Activated CD8-positive, alpha-beta T cell treated with anti-CD3 and anti-CD28 coated beads, Interleukin-2, amount 10 ng/mL, durations not matched to agents 7 days and 5 days (primary cell): ENCODE data around the gene TULP1. TPM values are rescaled to one million over a fixed set of nuclear protein-coding genes. Genes with fewer than 3 reads are reported as not detected.
A peak's percentile ranks its signal among the peaks of the same experiment; 100 is the strongest.

Source experiments
- ATAC-seq: fragments of 150-1000 bp; cut with Tn5 transposase; one replicate; pipeline ENCODE4 v1.10.0; 2021; ENCODE audit warnings: moderate library complexity
- CTCF ChIA-PET: fragments of 350-600 bp; sonication (Branson Sonifier 250); formaldehyde crosslinking; loops from one replicate; lab custom pipeline; 2021; ENCODE audit warnings: antibody characterized with exemption; lab: Charles Lee
- POLR2A ChIA-PET: fragments of 350-600 bp; sonication (Branson Sonifier 250); formaldehyde crosslinking; loops from one replicate; lab custom pipeline; 2021; ENCODE audit warnings: antibody characterized with exemption; lab: Charles Lee
- DNase-seq: peaks from one replicate; pipeline ENCODE4 v3.0.0-alpha.2; 2020
- H3K27ac Mint-ChIP-seq: one replicate; pipeline ENCODE4 v1.8.0; 2021; ENCODE audit warnings: mild to moderate bottlenecking, mixed read lengths
- H3K27me3 Mint-ChIP-seq: one replicate; pipeline ENCODE4 v1.8.0; 2021; ENCODE audit warnings: low read depth, mixed read lengths
- H3K36me3 Mint-ChIP-seq: one replicate; pipeline ENCODE4 v1.8.0; 2021; ENCODE audit warnings: low read depth, mixed read lengths
- H3K4me1 Mint-ChIP-seq: one replicate; pipeline ENCODE4 v1.8.0; 2021; ENCODE audit warnings: low read depth, mixed read lengths
- H3K4me3 Mint-ChIP-seq: one replicate; pipeline ENCODE4 v1.8.0; 2021; ENCODE audit warnings: mild to moderate bottlenecking, mixed read lengths
- H3K9me3 Mint-ChIP-seq: one replicate; pipeline ENCODE4 v1.8.0; 2022; ENCODE audit warnings: mixed read lengths; ENCODE audit not compliant: insufficient read depth
- total RNA-seq, 2 experiments: library from RNA; stranded (reverse); gene quantifications; one replicate each; pipeline ENCODE4 v1.2.3, GENCODE V29; 2021

Gene TULP1
- total RNA-seq, 2 experiments from 2014 or later: not detected

DNA sequence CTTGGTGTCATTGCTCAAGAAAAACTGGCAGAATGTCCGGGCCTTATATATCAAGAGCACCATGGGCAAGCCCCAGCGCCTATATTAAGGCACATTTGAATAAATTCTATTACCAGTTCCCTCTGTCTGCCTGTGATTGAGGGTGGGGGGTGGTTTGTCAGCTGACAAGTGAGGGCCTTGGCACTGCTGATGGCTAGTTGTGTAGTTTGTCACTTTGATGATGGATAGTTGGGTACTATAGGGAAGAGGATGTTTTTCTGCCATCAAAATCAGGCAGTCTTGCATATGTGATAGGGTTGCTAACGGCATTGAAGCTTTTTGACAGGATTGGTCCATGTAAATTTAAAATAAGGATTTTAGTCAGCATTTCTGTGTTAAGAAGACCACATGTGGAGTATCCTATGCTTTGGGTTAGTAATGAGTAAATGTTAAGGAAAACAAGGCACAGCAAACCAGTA, 42.0 kb downstream of the TULP1 start:
- ChIA-PET POLR2A (interaction anchor here (0.6 to 1.3 kb wide), 3 partner anchors 11 to 266 kb away, joined by 3 read pairs; partner anchors contain the start of gene FANCE), CTCF (interaction anchor here (0.9 to 2.2 kb wide), 4 partner anchors 20 to 266 kb away, joined by 3 to 10 read pairs (median 6); partner anchors contain the start of gene ARMC12)
- DNase-seq: no peak
- H3K9me3 Mint-ChIP-seq: no peaks in the 10 kb centered on the region
- peak overlapping the region; percentile 83 for H3K4me3 Mint-ChIP-seq
- no peaks in the 10 kb centered on the region for H3K27me3 Mint-ChIP-seq
- H3K4me1 Mint-ChIP-seq: peaks cover 41% of the 10 kb centered on the region
- H3K27ac Mint-ChIP-seq: peak overlapping the region; percentile 70
- H3K36me3 Mint-ChIP-seq: peaks cover 75% of the 10 kb centered on the region
- no peak for ATAC-seq

DNA sequence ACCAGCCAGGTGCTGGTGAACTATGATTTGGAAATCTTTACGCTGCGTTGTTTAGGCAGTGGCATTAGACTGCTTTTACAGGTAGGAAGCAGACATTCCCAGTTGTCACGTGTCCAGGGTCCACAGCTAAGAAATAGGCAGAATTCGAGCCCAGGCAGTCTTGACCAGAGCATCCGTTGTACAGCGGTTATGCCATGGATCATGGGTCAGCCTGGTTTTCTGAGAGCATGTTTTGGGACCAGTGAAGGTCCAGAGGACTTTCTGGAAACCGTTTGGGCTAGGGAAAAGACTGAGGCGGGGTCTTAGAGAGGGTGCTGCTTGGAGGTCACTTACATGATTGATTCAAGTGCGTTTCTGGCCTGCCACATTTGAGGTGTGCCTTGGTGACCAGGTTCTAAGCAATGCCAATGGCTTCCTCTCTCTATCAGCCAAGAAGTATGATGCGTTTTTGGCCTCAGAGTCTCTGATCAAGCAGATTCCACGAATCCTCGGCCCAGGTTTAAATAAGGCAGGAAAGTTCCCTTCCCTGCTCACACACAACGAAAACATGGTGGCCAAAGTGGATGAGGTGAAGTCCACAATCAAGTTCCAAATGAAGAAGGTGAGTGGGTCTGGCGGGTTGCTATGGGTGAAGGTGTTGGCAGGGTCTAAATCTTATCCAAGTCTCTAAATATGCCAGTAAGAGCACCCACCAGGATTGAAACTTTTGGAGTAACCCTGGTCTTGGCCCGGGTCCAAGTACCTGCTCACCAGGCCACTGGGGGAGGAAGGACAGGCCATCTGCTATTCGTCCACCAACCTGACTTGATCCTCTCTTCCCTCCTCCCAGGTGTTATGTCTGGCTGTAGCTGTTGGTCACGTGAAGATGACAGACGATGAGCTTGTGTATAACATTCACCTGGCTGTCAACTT, 42.7 kb downstream of the TULP1 start:
- H3K9me3 Mint-ChIP-seq: no peaks in the 10 kb centered on the region
- H3K4me3 Mint-ChIP-seq: peak overlapping the region; percentile 83
- ChIA-PET CTCF (interaction anchor here (1.2 to 4.3 kb wide), 4 partner anchors 20 to 172 kb away, joined by 4 to 45 read pairs (median 14); partner anchors contain the start of gene DEF6), POLR2A (interaction anchor here (0.8 to 3.0 kb wide), 4 partner anchors 125 to 266 kb away, joined by 3 to 18 read pairs (median 4); partner anchors contain the start of gene DEF6)
- DNase-seq: no peak
- no peaks in the 10 kb centered on the region for H3K27me3 Mint-ChIP-seq
- ATAC-seq: no peak
- peaks cover 80% of the 10 kb centered on the region for H3K36me3 Mint-ChIP-seq
- H3K4me1 Mint-ChIP-seq: peaks cover 41% of the 10 kb centered on the region
- peak overlapping the region; percentile 99 for H3K27ac Mint-ChIP-seq

DNA sequence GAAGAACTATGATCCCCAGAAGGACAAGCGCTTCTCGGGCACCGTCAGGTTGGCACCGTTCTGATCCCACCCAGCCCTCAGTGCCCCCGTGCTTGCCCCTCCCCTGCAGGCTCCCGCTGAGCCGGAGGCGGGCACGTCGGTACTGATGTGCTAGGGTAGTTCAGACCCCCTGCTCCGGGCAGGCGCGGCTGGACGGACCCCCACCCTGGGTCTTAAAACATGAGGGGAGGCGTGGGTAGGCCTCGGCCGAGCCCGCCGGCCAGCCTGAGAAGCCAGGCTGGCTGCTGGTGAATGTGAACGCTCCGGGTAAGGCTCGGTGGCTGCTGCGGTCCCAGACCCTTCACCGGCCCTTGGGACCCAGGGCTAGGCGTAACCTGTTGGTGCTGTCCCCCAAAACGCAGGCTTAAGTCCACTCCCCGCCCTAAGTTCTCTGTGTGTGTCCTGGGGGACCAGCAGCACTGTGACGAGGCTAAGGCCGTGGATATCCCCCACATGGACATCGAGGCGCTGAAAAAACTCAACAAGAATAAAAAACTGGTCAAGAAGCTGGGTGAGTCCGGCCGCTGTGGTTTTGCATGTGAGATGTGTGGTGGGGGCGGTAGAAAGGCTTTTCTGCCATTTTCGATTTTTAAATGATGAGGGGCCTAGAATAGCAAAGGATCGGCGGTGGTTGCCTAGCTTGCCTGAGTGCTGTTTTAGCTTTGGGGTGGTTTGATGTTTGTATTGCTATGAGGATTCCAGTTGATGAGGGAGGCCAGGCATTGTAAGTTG, 43.5 kb downstream of the TULP1 start:
- POLR2A ChIA-PET: interaction anchor here (1.0 to 3.0 kb wide), 10 partner anchors 8 to 205 kb away, joined by 3 to 18 read pairs (median 5); partner anchors contain the start of genes DEF6 and TEAD3

DNA sequence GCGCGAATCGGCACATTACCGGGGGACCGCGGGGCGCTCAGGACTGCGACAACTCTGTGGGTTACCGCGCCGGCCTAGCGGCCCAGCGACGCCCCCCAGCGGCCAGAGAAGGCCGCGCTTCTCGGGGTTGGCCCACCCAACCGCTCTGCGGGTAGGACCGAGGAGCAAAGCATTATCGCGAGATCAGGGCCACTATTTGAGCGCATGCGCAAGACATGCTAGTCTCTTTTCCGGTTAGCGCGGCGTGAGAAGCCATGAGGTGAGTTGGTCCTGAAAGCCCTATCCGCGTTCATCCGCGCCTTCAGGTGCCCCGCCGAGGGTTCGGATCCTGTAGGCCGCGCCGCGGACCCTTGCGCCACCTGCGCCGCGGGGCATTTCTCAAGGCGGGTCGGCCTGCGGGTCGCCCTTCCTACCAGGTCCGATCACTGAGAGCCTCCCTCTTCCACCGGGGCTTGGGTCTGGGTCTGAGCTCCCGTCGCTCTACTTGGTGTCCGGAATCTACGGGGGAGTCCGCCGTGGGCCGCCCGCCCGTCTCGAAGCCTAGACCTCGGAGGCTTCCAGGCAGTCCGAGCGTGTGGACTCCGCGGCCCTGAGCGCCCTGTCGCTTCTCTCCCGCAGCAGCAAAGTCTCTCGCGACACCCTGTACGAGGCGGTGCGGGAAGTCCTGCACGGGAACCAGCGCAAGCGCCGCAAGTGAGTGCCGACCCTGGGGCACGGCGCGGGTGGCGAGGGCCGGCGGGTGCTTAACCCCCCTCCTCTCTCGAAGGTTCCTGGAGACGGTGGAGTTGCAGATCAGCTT, 44.3 kb downstream of the TULP1 start, which contains the start of gene RPL10A:
TSS of gene RPL10A (plus strand) at position 221 of the 799 bp plus-strand sequence. CDS start at position 255, 34 bp downstream.
- H3K4me3 Mint-ChIP-seq: peak within 1 kb of the TSS; percentile 83
- H3K9me3 Mint-ChIP-seq: no peaks in the 10 kb centered on the region
- peak within 1 kb of the TSS; percentile 99 for H3K27ac Mint-ChIP-seq
- peak; percentile 89 for ATAC-seq
- DNase-seq: peak; percentile 98
- ChIA-PET POLR2A (interaction anchor here (0.7 to 3.0 kb wide), 11 partner anchors 8 to 204 kb away, joined by 3 to 18 read pairs (median 5); partner anchors contain the start of genes DEF6, PPARD and TEAD3), CTCF (interaction anchor here (1.0 to 4.3 kb wide), 24 partner anchors 9 to 269 kb away, joined by 3 to 45 read pairs (median 6); partner anchors contain the start of genes ARMC12, DEF6, FANCE and PPARD)
- peaks cover 82% of the 10 kb centered on the region for H3K36me3 Mint-ChIP-seq
- H3K27me3 Mint-ChIP-seq: no peaks in the 10 kb centered on the region
- peaks cover 39% of the 10 kb centered on the region for H3K4me1 Mint-ChIP-seq

More for the DNA sequence above, 43.5 kb downstream of the TULP1 start:
- Mint-ChIP-seq H3K27me3 (no peaks in the 10 kb centered on the region), H3K36me3 (peaks cover 81% of the 10 kb centered on the region), H3K4me1 (peaks cover 41% of the 10 kb centered on the region), H3K9me3 (no peaks in the 10 kb centered on the region), H3K4me3 (peak overlapping the region; percentile 83), H3K27ac (peak overlapping the region; percentile 99)
- ATAC-seq (peak; percentile 8), DNase-seq (no peak)
- CTCF ChIA-PET: interaction anchor here (1.2 to 4.3 kb wide), 10 partner anchors 16 to 268 kb away, joined by 4 to 45 read pairs (median 13); partner anchors contain the start of genes ARMC12, DEF6, FANCE and PPARD

DNA sequence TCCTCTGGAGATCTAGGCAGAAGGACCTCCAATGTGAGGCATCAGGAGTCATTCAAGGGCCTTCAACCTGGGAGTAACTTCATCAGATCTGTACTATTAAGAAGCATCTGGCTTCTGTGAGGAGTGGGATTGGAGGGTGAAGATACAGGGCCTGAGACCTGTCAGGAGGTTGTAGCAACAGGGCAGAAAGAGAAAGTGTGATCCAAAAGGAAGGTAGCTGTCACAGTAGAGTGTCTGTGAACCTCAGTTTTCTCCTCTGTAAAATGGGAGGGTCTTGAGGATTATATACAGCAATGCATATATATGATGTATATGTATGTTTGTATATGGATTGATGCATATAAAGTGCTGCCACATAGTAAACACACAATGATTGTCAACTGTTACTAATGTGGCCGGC, 47.0 kb downstream of the TULP1 start:
- ChIA-PET CTCF (interaction anchor here (0.6 to 4.1 kb wide), 13 partner anchors 12 to 271 kb away, joined by 3 to 30 read pairs (median 4); partner anchors contain the start of genes ARMC12, FANCE and PPARD), POLR2A (no interaction called here)
- H3K9me3 Mint-ChIP-seq: no peaks in the 10 kb centered on the region
- ATAC-seq (no peak), DNase-seq (no peak)
- H3K4me3 Mint-ChIP-seq: no peak overlapping the region
- H3K27ac Mint-ChIP-seq: no peak overlapping the region
- peaks cover 66% of the 10 kb centered on the region for H3K36me3 Mint-ChIP-seq
- H3K4me1 Mint-ChIP-seq: peaks cover 19% of the 10 kb centered on the region
- H3K27me3 Mint-ChIP-seq: no peaks in the 10 kb centered on the region

DNA sequence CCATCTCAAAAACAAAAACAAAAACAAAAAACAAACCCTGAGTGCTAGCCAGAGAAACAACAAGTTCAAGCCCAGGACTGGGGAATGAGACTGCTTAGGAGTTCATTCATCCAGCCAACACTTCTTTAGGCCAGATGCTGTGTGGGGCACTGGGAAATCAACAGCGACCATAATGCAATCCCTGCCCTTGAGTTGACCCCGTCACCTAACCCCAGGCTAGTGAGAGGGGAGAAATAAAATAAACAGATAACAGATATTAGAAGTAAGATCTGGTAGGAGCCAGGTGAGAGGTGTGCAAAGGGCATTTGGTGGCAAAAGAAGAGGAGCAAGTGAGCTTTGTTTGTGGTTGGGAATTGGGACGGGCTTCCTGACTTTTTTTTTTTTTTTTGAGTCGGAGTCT, 49.4 kb downstream of the TULP1 start:
- H3K36me3 Mint-ChIP-seq: peaks cover 55% of the 10 kb centered on the region
- DNase-seq (no peak), ATAC-seq (no peak)
- H3K4me3 Mint-ChIP-seq: no peak overlapping the region
- no peaks in the 10 kb centered on the region for H3K27me3 Mint-ChIP-seq
- ChIA-PET CTCF (no interaction called here), POLR2A (interaction anchor here (1.0 kb wide), 1 partner anchor 8 kb away, joined by 3 read pairs; no protein-coding TSS in a partner anchor)
- H3K4me1 Mint-ChIP-seq: peaks cover 8% of the 10 kb centered on the region
- H3K9me3 Mint-ChIP-seq: no peaks in the 10 kb centered on the region
- no peak overlapping the region for H3K27ac Mint-ChIP-seq

DNA sequence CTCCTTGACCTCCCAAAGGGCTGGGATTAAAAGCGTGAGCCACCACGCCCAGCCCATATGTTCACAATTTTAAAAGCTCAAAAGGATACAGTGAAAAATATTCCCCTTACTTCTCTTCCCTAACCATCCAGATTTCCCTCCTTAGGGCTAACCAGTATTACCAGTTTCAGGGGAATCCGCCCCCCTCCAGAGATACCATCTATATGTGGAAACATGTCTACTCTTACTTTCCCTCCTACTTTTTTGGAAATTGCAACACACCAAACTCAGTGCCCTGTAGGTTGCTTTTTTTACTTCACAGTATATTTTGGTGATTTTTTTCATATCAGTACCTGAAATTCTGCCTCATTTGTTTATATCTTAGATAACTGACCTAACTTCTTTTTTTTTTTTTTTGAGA, 51.4 kb downstream of the TULP1 start:
- Mint-ChIP-seq H3K4me1 (peaks cover 3% of the 10 kb centered on the region), H3K27me3 (no peaks in the 10 kb centered on the region), H3K9me3 (no peaks in the 10 kb centered on the region), H3K36me3 (peaks cover 45% of the 10 kb centered on the region), H3K4me3 (no peak overlapping the region), H3K27ac (no peak overlapping the region)
- POLR2A ChIA-PET: no interaction called here
- no peak for DNase-seq
- no peak for ATAC-seq
- CTCF ChIA-PET: no interaction called here

DNA sequence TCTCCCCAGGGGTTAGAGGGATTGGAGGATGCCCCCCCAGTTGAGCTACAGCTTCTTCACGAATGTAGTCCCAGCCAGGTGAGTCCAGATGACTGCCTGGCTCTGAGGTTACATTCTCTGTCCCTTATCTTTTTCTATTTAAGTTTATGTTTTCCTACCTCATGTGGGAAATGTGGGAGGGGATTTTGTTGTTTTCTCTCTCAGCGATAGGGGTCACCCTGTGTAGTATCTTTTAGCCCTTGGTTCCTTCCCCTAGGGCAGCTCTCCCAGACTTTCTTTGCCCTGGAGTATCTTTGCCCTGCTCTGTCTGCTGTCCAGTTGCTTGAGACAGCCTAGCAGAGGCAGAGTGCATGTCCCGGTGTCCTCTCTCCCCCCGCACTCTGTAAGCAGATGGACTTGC, 54.8 kb downstream of the TULP1 start:
- Mint-ChIP-seq H3K4me1 (peaks cover 24% of the 10 kb centered on the region), H3K36me3 (peaks cover 45% of the 10 kb centered on the region), H3K9me3 (no peaks in the 10 kb centered on the region), H3K4me3 (no peak overlapping the region), H3K27me3 (no peaks in the 10 kb centered on the region), H3K27ac (no peak overlapping the region)
- DNase-seq (no peak), ATAC-seq (no peak)
- ChIA-PET POLR2A (interaction anchor here (0.6 kb wide), 1 partner anchor 132 kb away, joined by 3 read pairs; no protein-coding TSS in a partner anchor), CTCF (interaction anchor here (0.7 to 1.4 kb wide), 4 partner anchors 10 to 164 kb away, joined by 4 to 6 read pairs (median 4); partner anchors contain the start of genes PPARD and RPL10A)

DNA sequence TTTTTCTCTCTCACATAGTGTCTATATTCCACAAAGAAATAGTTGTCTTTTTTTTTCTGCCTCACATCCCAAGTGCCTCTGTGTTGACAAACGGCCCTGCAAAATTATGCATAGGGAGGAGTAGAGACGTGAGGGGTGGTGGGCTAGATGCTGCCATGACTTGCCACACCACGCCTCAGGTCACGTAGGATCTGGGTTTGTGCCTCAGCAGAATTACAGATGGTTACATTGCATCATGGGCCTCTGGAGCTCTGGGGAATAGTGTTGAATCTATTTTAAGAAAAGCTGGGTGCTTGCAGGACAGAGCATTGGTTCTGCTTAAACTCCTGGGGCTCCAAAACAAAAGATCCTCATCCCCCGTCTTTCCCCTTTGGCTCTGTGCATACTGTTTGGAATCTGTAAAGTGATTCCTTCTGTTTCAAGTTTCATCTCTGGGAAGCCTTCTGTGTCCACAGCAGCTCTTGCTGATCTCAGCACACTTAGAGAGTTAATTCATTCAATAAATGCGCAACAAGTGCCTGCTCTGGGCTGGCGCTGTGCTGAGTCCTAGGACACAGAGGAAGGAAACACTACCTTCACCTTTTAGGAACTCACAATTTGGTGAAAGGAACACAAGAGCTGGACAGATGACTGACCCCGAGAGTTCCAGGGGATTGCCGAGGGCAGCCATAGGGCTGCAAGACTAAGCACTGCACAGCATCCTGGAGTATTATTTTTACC, 58.1 kb downstream of the TULP1 start:
- DNase-seq: no peak
- Mint-ChIP-seq H3K27ac (no peak overlapping the region), H3K36me3 (peaks cover 33% of the 10 kb centered on the region), H3K4me1 (peaks cover 47% of the 10 kb centered on the region), H3K9me3 (no peaks in the 10 kb centered on the region), H3K27me3 (peaks cover 4% of the 10 kb centered on the region), H3K4me3 (peak overlapping the region; percentile 74)
- CTCF ChIA-PET: interaction anchor here (0.8 to 11.1 kb wide), 4 partner anchors 12 to 156 kb away, joined by 3 to 149 read pairs (median 18); partner anchors contain the start of genes DEF6 and RPL10A
- ATAC-seq: no peak
- POLR2A ChIA-PET: interaction anchor here (1.8 kb wide), 1 partner anchor 14 kb away, joined by 5 read pairs; the partner anchor contains the start of gene RPL10A
